HepG2 (cell line): Measurements from ENCODE around the gene MAPK9. TPM values are rescaled to one million over a fixed set of nuclear protein-coding genes. Genes with fewer than 3 reads are reported as not detected.

Experiments
- ATAC-seq: fragments of 200-7000 bp; cut with Tn5 transposase; 3 replicates; pipeline ENCODE4 v1.9.1; 2020; ENCODE audit warnings: mild to moderate bottlenecking, moderate library complexity
- BruUV-seq: library from RNA; stranded (reverse); fragments of 400-500 nt; replicated peaks from 2 replicates; lab custom pipeline; 2021; lab: Mats Ljungman, UMichigan
- CTCF ChIA-PET: fragments of 300-600 bp; formaldehyde crosslinking; extraction: SDS; loops from one replicate; lab custom pipeline; 2021; ENCODE audit warnings: low total read pairs, inconsistent platforms, low intra/inter-chr PET ratio; lab: Yijun Ruan, JAX
- POLR2A ChIA-PET: fragments of 350-600 bp; sonication (Branson Sonifier 250); formaldehyde crosslinking; loops from one replicate; lab custom pipeline; 2020; ENCODE audit warnings: antibody characterized with exemption, inconsistent platforms; lab: Yijun Ruan, JAX
- DNase-seq: peaks from one replicate; pipeline ENCODE4 v3.0.0-alpha.2; 2015; ENCODE audit warnings: low spot score
- FAIRE-seq: peaks from 3 replicates; lab custom pipeline; 2011; peaks lifted over from hg19 to GRCh38; lab: Jason Lieb, UNC
- H2AFZ ChIP-seq: one replicate; pipeline ENCODE4 v1.6.1; 2011; ENCODE audit warnings: low read length, inconsistent platforms
- H3K27ac ChIP-seq: fragments of 300-600 bp; 3 replicates; pipeline ENCODE4 v1.8.0; 2011; ENCODE audit warnings: mixed run types, mild to moderate bottlenecking, mixed read lengths, low read length, inconsistent platforms; ENCODE audit not compliant: insufficient read depth; ENCODE audit errors: extremely low read length
- H3K27me3 ChIP-seq, 2 experiments: fragments of 200-600 bp in 1 of 2; 2 replicates in 1 of 2; 3 replicates in 1 of 2; pipeline versions ENCODE4 v1.6.0 to v1.8.0; 2011; ENCODE audit warnings: low read length in 2 of 2, mild to moderate bottlenecking in 2 of 2, moderate library complexity in 2 of 2, inconsistent platforms in 1 of 2; ENCODE audit not compliant: insufficient read depth in 2 of 2, control insufficient read depth in 1 of 2
- H3K36me3 ChIP-seq, 2 experiments: fragments of 200-600 bp in 1 of 2; replicated peaks in 1 of 2; 2 replicates in 1 of 2; 3 replicates in 1 of 2; pipeline versions ENCODE4 v1.5.1 to v1.8.0; 2011; ENCODE audit warnings: low read length in 2 of 2, inconsistent platforms in 1 of 2; ENCODE audit not compliant: insufficient read depth in 2 of 2, control insufficient read depth in 1 of 2
- H3K4me1 ChIP-seq: 2 replicates; pipeline ENCODE4 v1.5.1; 2012; ENCODE audit warnings: low read length, inconsistent platforms; ENCODE audit not compliant: insufficient read depth
- H3K4me2 ChIP-seq: 2 replicates; pipeline ENCODE4 v1.6.0; 2011; ENCODE audit warnings: low read depth, low read length, inconsistent platforms
- H3K4me3 ChIP-seq, 3 experiments: fragments of 200-600 bp in 1 of 3; sonication (generic), shearing (Covaris generic) in 1 of 3; replicated peaks in 1 of 3; 2 replicates each; pipeline ENCODE4 v1.5.1; 2011 to 2016; ENCODE audit warnings: low read length in 3 of 3, inconsistent platforms in 2 of 3, low read depth in 2 of 3, mild to moderate bottlenecking in 2 of 3, control low read depth in 1 of 3, mixed read lengths in 1 of 3; ENCODE audit not compliant: insufficient read depth in 1 of 3
- H3K79me2 ChIP-seq: one replicate; pipeline ENCODE4 v1.6.1; 2011; ENCODE audit warnings: low read length, inconsistent platforms; ENCODE audit not compliant: insufficient read depth
- H3K9ac ChIP-seq: 2 replicates; pipeline ENCODE4 v1.6.0; 2011; ENCODE audit warnings: mild to moderate bottlenecking, low read depth, low read length, inconsistent platforms; ENCODE audit not compliant: insufficient read depth
- H3K9me3 ChIP-seq: 2 replicates; pipeline ENCODE4 v1.5.1; 2012; ENCODE audit warnings: mild to moderate bottlenecking, low read length
- H4K20me1 ChIP-seq: 2 replicates; pipeline ENCODE4 v1.6.0; 2011; ENCODE audit warnings: inconsistent platforms, mild to moderate bottlenecking, low read length, moderate library complexity; ENCODE audit not compliant: insufficient read depth
- PAX8 ChIP-seq: sonication (generic); formaldehyde crosslinking; IDR thresholded peaks from 2 replicates; pipeline ENCODE4 v1.8.0; 2022; ENCODE audit warnings: mild to moderate bottlenecking, missing genetic modification reagents, borderline replicate concordance
- RELA ChIP-seq: sonication (generic); formaldehyde crosslinking; IDR thresholded peaks from 2 replicates; pipeline ENCODE4 v1.4.0; 2020; ENCODE audit warnings: missing genetic modification reagents
- ZEB1 ChIP-seq: IDR thresholded peaks from 2 replicates; pipeline ENCODE4 v1.6.1; 2012; ENCODE audit warnings: mild to moderate bottlenecking, low read depth, inconsistent platforms; ENCODE audit not compliant: insufficient replicate concordance
- ZFY ChIP-seq: sonication (generic); formaldehyde crosslinking; IDR thresholded peaks from 2 replicates; pipeline ENCODE4 v1.4.0; 2020; ENCODE audit warnings: missing genetic modification reagents
- ZNF143 ChIP-seq: sonication (generic); formaldehyde crosslinking; IDR thresholded peaks from 2 replicates; pipeline ENCODE4 v1.4.0; 2020; ENCODE audit warnings: missing genetic modification reagents
- ZNF350 ChIP-seq: sonication (generic); formaldehyde crosslinking; IDR thresholded peaks from 2 replicates; pipeline ENCODE4 v1.4.0; 2020; ENCODE audit warnings: mild to moderate bottlenecking, low read depth, missing genetic modification reagents, borderline replicate concordance
- ZNF451 ChIP-seq: sonication (generic); formaldehyde crosslinking; IDR thresholded peaks from 2 replicates; pipeline ENCODE4 v1.5.0; 2020; ENCODE audit warnings: mild to moderate bottlenecking, missing genetic modification reagents
- ZNF816 ChIP-seq: sonication (generic); formaldehyde crosslinking; IDR thresholded peaks from 2 replicates; pipeline ENCODE4 v1.8.0; 2022; ENCODE audit warnings: missing genetic modification reagents, mild to moderate bottlenecking, borderline replicate concordance
- WGBS: methylation state at CpG from one replicate; pipeline ENCODE4 v1.1.6; 2017; ENCODE audit warnings: low lambda C conversion rate; 5-methylcytosine and 5-hydroxymethylcytosine counted together
- in situ Hi-C: cut with HindIII; loops from 2 replicates; pipeline ENCODE4 v1.10.0; 2017; ENCODE audit warnings: low pct_unique_long_range_greater_than_20kb; ENCODE audit not compliant: extremely low pct_ligation_motif_present
- intact Hi-C: fragments of 100-400 bp; cut with micrococcal nuclease; formaldehyde crosslinking; loops from one replicate; pipeline ENCODE4 v1.10.0; 2022; ENCODE audit not compliant: unreplicated experiment
- polyA plus RNA-seq, 8 experiments: library from polyadenylated mRNA; depleted of rRNA in 3 of 8; stranded (reverse) in 7 of 8; unstranded in 1 of 8; fragments of >200 nt; fragmentation: Illumina TruSeq in 4 of 8; extraction: Trizol in 4 of 8; gene quantifications; 2 replicates each; pipeline versions ENCODE4 v1.2.1 to v1.2.3, GENCODE V29; 2011 to 2016; ENCODE audit warnings: low read depth in 4 of 8, missing spikeins in 1 of 8, mixed read lengths in 1 of 8; ENCODE audit not compliant: insufficient read depth in 1 of 8
- total RNA-seq, 5 experiments: library from RNA; depleted of rRNA; stranded (reverse); fragments of >200 nt; fragmentation: Illumina TruSeq; extraction: Trizol; gene quantifications; 2 replicates each; pipeline ENCODE4 v1.2.3, GENCODE V29; 2016; ENCODE audit warnings: low read depth in 1 of 5
- TF ChIP-seq, protein P1 (sequence below): sonication (generic); formaldehyde crosslinking; IDR thresholded peaks from 2 replicates; pipeline ENCODE4 v1.9.0; 2021; ENCODE audit warnings: missing genetic modification reagents, borderline replicate concordance
- TF ChIP-seq, protein P2 (sequence below): sonication (generic); formaldehyde crosslinking; IDR thresholded peaks from 2 replicates; pipeline ENCODE4 v1.9.0; 2021; ENCODE audit warnings: missing genetic modification reagents, borderline replicate concordance
- TF ChIP-seq, protein P3 (sequence below): sonication (generic); formaldehyde crosslinking; conservative IDR thresholded peaks from 2 replicates; pipeline ENCODE4 v1.8.1; 2023; ENCODE audit warnings: missing genetic modification reagents

MAPK9 gene
- total and polyA plus RNA-seq, 2 of the 13 experiments (the other 11 are each of a cell fraction or from before 2014, with no cell fraction given): 30.1 to 56.1 TPM

DNA sequence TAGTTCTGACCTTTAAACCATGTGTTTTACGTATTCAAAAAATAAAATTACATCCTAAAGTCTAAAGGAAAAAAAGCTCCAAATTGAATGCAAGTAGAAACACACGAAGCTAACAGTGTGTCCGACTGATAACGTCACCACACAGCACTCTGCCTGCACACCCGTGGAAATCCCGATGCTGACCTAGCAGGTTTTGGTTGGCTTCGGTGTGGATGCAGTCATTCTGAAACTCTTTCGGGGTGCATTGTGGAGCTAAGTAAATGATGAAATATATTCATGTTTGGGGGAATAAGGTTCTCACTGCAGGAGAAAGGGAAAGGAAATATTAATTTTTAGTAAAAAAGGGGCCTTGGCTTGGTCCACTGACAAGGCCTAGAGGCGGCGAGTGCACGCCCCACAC is 84.9 kb downstream of the MAPK9 start:
- ChIA-PET CTCF (no interaction called here), POLR2A (no interaction called here)
- H2AFZ ChIP-seq: no peak overlapping the region
- peaks cover 0 to 17% of the 10 kb centered on the region in 2 experiments; a peak in 3 of 5 replicates for H3K27me3 ChIP-seq
- peaks cover 11% of the 10 kb centered on the region for H3K4me1 ChIP-seq
- 58% methylated on average over 11 of the region's 11 CpGs for WGBS
- no TSS peak for BruUV-seq
- ATAC-seq (no peak), FAIRE-seq (no peak), DNase-seq (no peak)
- no peak overlapping the region for H3K27ac ChIP-seq
- no peaks in the 10 kb centered on the region for H3K36me3 ChIP-seq
- intact Hi-C loops: loop anchor here (10.0 kb wide), 2 partner anchors 82 to 88 kb away; partner anchors contain the start of gene MAPK9
- no peaks in the 10 kb centered on the region for H3K9me3 ChIP-seq
- no peak overlapping the region for H3K4me2 ChIP-seq
- H3K9ac ChIP-seq: no peak overlapping the region
- in situ Hi-C loops: loop anchor here (5.0 to 25.0 kb wide), 3 partner anchors 75 to 255 kb away; no protein-coding TSS in a partner anchor
- no peak overlapping the region for H3K4me3 ChIP-seq
- TF ChIP-seq PAX8 (CRISPR knock-in tag) (no peak), ZNF143 (CRISPR knock-in tag) (no peak), RELA (no peak), ZFY (CRISPR knock-in tag) (no peak)
- no peaks in the 10 kb centered on the region for H3K79me2 ChIP-seq
- H4K20me1 ChIP-seq: 0 out of 2 replicates have a peak, but pooled peaks cover 2% of the 10 kb centered on the region

DNA sequence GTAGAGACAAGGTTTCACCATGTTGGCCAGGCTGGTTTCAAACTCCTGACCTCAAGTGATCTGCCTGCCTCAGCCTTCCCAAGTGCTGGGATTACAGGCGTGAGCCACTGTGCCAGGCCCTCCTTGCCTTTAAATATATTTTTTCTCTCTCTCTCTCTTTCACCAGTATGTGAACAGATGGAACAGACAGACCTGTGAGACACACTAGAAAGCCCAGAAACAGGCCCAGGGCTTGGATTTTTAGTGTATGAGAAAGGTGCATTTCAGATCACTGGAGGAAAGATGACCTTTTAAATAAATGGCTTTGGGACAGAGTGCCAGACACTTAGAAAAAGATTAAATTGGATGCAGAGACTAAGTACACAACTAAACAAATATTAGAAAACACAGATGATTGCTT is 86.0 kb downstream of the MAPK9 start:
- intact Hi-C loops: loop anchor here (10.0 kb wide), 2 partner anchors 81 to 89 kb away; partner anchors contain the start of gene MAPK9
- CTCF ChIA-PET: no interaction called here
- TF ChIP-seq, protein P1, sequence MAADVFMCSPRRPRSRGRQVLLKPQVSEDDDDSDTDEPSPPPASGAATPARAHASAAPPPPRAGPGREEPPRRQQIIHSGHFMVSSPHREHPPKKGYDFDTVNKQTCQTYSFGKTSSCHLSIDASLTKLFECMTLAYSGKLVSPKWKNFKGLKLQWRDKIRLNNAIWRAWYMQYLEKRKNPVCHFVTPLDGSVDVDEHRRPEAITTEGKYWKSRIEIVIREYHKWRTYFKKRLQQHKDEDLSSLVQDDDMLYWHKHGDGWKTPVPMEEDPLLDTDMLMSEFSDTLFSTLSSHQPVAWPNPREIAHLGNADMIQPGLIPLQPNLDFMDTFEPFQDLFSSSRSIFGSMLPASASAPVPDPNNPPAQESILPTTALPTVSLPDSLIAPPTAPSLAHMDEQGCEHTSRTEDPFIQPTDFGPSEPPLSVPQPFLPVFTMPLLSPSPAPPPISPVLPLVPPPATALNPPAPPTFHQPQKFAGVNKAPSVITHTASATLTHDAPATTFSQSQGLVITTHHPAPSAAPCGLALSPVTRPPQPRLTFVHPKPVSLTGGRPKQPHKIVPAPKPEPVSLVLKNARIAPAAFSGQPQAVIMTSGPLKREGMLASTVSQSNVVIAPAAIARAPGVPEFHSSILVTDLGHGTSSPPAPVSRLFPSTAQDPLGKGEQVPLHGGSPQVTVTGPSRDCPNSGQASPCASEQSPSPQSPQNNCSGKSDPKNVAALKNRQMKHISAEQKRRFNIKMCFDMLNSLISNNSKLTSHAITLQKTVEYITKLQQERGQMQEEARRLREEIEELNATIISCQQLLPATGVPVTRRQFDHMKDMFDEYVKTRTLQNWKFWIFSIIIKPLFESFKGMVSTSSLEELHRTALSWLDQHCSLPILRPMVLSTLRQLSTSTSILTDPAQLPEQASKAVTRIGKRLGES (CRISPR knock-in tag): no peak
- TF ChIP-seq, protein P2, sequence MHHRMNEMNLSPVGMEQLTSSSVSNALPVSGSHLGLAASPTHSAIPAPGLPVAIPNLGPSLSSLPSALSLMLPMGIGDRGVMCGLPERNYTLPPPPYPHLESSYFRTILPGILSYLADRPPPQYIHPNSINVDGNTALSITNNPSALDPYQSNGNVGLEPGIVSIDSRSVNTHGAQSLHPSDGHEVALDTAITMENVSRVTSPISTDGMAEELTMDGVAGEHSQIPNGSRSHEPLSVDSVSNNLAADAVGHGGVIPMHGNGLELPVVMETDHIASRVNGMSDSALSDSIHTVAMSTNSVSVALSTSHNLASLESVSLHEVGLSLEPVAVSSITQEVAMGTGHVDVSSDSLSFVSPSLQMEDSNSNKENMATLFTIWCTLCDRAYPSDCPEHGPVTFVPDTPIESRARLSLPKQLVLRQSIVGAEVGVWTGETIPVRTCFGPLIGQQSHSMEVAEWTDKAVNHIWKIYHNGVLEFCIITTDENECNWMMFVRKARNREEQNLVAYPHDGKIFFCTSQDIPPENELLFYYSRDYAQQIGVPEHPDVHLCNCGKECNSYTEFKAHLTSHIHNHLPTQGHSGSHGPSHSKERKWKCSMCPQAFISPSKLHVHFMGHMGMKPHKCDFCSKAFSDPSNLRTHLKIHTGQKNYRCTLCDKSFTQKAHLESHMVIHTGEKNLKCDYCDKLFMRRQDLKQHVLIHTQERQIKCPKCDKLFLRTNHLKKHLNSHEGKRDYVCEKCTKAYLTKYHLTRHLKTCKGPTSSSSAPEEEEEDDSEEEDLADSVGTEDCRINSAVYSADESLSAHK (CRISPR knock-in tag): no peak
- TF ChIP-seq ZEB1: no peak
- TF ChIP-seq ZNF816: no peak
- TF ChIP-seq, protein P3, sequence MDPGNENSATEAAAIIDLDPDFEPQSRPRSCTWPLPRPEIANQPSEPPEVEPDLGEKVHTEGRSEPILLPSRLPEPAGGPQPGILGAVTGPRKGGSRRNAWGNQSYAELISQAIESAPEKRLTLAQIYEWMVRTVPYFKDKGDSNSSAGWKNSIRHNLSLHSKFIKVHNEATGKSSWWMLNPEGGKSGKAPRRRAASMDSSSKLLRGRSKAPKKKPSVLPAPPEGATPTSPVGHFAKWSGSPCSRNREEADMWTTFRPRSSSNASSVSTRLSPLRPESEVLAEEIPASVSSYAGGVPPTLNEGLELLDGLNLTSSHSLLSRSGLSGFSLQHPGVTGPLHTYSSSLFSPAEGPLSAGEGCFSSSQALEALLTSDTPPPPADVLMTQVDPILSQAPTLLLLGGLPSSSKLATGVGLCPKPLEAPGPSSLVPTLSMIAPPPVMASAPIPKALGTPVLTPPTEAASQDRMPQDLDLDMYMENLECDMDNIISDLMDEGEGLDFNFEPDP (CRISPR knock-in tag): no peak
- no peak for TF ChIP-seq ZNF451
- TF ChIP-seq ZNF350: no peak

More for the DNA sequence above, 86.0 kb downstream of the MAPK9 start:
- ATAC-seq: no peak
- DNase-seq: no peak
- no TSS peak for BruUV-seq
- no peak overlapping the region for H3K9ac ChIP-seq
- 6% methylated on average over 1 of the region's 1 CpG for WGBS
- 0 out of 2 replicates have a peak, but pooled peaks cover 2% of the 10 kb centered on the region for H4K20me1 ChIP-seq
- H3K4me3 ChIP-seq: no peak overlapping the region
- H3K9me3 ChIP-seq: no peaks in the 10 kb centered on the region
- no peak for FAIRE-seq
- H3K79me2 ChIP-seq: no peaks in the 10 kb centered on the region
- H3K36me3 ChIP-seq: no peaks in the 10 kb centered on the region
- H3K27ac ChIP-seq: no peak overlapping the region
- POLR2A ChIA-PET: no interaction called here
- peaks cover 11% of the 10 kb centered on the region for H3K4me1 ChIP-seq
- no peak overlapping the region for H2AFZ ChIP-seq
- H3K4me2 ChIP-seq: no peak overlapping the region
- in situ Hi-C loops: loop anchor here (5.0 to 25.0 kb wide), 3 partner anchors 74 to 256 kb away; no protein-coding TSS in a partner anchor
- H3K27me3 ChIP-seq: peaks cover 0 to 17% of the 10 kb centered on the region in 2 experiments; a peak in 3 of 5 replicates
